ENCODE data around the gene PLSCR1. TPM values are rescaled to one million over a fixed set of nuclear protein-coding genes. Genes with fewer than 3 reads are reported as not detected.

Gene PLSCR1, protein sequence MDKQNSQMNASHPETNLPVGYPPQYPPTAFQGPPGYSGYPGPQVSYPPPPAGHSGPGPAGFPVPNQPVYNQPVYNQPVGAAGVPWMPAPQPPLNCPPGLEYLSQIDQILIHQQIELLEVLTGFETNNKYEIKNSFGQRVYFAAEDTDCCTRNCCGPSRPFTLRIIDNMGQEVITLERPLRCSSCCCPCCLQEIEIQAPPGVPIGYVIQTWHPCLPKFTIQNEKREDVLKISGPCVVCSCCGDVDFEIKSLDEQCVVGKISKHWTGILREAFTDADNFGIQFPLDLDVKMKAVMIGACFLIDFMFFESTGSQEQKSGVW
- 48.9 and 54.8 TPM in 2 replicates for total RNA-seq (2021)
- long read RNA-seq, transcript PLSCR1-214 (8 exons, 1,443 nt): minor isoform, 10 of 240 reads
- long read RNA-seq, transcript PLSCR1-201 (9 exons, 2,233 nt): major isoform, 156 of 240 reads
- long read RNA-seq, transcript PLSCR1-202 (8 exons, 996 nt): minor isoform, 11 of 240 reads
- long read RNA-seq, transcript PLSCR1-206 (4 exons, 1,257 nt): minor isoform, 21 of 240 reads
- long read RNA-seq, partial matches to known transcripts: 13 of 240 reads
- long read RNA-seq, other reads (novel, unspliced or antisense): 22 of 240 reads

DNA sequence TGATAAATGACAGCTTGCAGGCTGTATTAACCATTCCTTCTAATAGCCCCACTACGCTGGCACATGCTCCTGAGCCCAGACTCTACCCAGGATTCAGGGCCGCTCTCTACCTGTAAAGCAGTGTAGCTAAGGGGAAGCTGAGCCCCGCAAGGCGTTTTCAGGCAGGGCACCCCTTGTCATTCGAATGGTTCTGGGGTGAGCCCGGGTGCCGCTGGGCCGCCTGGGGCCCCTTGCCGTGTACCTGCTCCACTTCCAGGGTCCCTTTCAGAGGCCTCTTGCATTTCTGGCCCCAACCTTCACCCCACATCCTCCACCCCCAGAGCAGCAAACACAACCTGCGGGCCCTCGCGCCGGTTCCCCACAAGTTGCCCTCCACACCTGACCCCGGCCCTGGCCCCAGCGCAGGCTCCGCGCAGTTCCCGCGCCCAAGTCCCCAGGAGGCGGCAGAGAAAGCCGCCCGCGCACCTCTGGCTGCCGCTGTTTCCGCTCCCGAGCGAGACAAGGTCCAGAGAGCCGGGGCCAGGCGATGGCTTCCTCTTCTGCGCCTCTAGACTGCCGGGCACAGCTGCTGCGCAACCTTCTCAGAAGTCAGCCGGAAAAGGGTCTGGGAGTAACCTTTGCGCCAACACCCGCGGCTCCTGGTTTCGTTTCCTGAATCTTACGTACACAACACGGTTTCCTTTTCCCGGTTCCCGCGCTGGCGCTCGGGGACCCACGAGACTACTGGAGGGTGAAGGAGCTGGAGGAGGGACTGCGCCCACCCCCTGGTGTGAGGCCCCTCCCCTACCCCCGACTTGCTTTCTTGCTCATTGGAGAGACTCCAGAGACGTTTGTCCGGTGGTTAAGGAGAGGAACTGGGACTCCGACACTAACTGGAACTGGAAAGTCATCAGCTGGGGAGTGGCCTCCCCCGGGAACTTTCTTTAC, at the start of gene PLSCR1:
Gene PLSCR1, minus strand, starts transcription at position 606 of the 927 bp plus-strand sequence. CDS start 8,055 bp downstream, outside the sequence.
- Histone ChIP-seq H3K4me2 (ENCODE audit: insufficient read depth, insufficient read length, low read length) (peak within 1 kb of the TSS; percentile 58), H3K23me2 (ENCODE audit: insufficient read length, low read depth, low read length, poor library complexity, severe bottlenecking) (peaks cover 13% of the 10 kb centered on the region), H2BK5ac (ENCODE audit: insufficient read length, low read length) (no peak within 1 kb of the TSS), H3K23ac (ENCODE audit: insufficient read length, low read depth, low read length) (no peak within 1 kb of the TSS), H3K14ac (ENCODE audit: insufficient read depth, low read length) (peak within 1 kb of the TSS; percentile 93), H4K91ac (ENCODE audit: insufficient read length, low read depth, low read length) (no peak within 1 kb of the TSS), H3K9me3 (ENCODE audit: control insufficient read depth, low read depth, low read length) (no peaks in the 10 kb centered on the region), H3T11ph (ENCODE audit: low read length) (no peak within 1 kb of the TSS), H3K56ac (ENCODE audit: insufficient read length, low read depth, low read length) (no peak within 1 kb of the TSS), H4K8ac (replicated peaks; ENCODE audit: insufficient read length, low read depth, low read length) (no peak within 1 kb of the TSS), H3K18ac (ENCODE audit: insufficient read length, low read depth, low read length) (peak within 1 kb of the TSS; percentile 78), H4K5ac (ENCODE audit: insufficient read length, low read depth, low read length) (no peak within 1 kb of the TSS), H3K27ac (ENCODE audit: insufficient read length, low read depth, low read length) (no peak within 1 kb of the TSS), H2BK15ac (ENCODE audit: low read depth, low read length) (peak within 1 kb of the TSS; percentile 42; the same call in 1 of the 2 replicates), H2BK12ac (ENCODE audit: insufficient read length, low read depth, low read length) (no peak within 1 kb of the TSS), H2BK120ac (ENCODE audit: low read depth, low read length, poor library complexity, severe bottlenecking) (no peak within 1 kb of the TSS), H3K9ac (ENCODE audit: extremely low read depth, insufficient read length, low read length) (peak within 1 kb of the TSS; percentile 83), H3K27me3 (ENCODE audit: insufficient read depth, low read length) (no peaks in the 10 kb centered on the region), H2BK20ac (ENCODE audit: low read depth, low read length, poor library complexity, severe bottlenecking) (no peak within 1 kb of the TSS), H3K79me2 (ENCODE audit: insufficient read depth, low read length) (peaks cover 5% of the 10 kb centered on the region; the same call in 1 of the 2 replicates), H4K20me1 (ENCODE audit: control insufficient read depth, insufficient read depth, insufficient read length) (no peaks in the 10 kb centered on the region), H2AFZ (ENCODE audit: low read length) (peak within 1 kb of the TSS; percentile 98), H3K4me1 (ENCODE audit: insufficient read depth, low read length) (0 out of 2 replicates have a peak, but pooled peaks cover 3% of the 10 kb centered on the region), H2AK5ac (ENCODE audit: insufficient read length, low read length) (no peak within 1 kb of the TSS), H3K79me1 (ENCODE audit: insufficient read depth, low read depth, low read length, poor library complexity, severe bottlenecking) (no peaks in the 10 kb centered on the region), H3K4ac (ENCODE audit: low read depth, low read length) (no peak within 1 kb of the TSS)
- WGBS (ENCODE audit: extremely low coverage, insufficient read length, low lambda C conversion rate): no CpG with 5 or more reads among the region's 51 CpGs
- DNase-seq: peak; percentile 94
- H3K36me3 Mint-ChIP-seq (ENCODE audit: insufficient read depth in 1 of 3, low read depth in 3 of 3): peaks cover 16 to 26% (median 25%) of the 10 kb centered on the region in 3 experiments
- H3K9me3 Mint-ChIP-seq: peaks cover 5 to 15% of the 10 kb centered on the region in 2 experiments
- H3K4me1 Mint-ChIP-seq: peaks cover 28 to 35% of the 10 kb centered on the region in 2 experiments
- H3K4me3 Mint-ChIP-seq: peak within 1 kb of the TSS; percentile 87 to 90
- TF ChIP-seq, protein P1, sequence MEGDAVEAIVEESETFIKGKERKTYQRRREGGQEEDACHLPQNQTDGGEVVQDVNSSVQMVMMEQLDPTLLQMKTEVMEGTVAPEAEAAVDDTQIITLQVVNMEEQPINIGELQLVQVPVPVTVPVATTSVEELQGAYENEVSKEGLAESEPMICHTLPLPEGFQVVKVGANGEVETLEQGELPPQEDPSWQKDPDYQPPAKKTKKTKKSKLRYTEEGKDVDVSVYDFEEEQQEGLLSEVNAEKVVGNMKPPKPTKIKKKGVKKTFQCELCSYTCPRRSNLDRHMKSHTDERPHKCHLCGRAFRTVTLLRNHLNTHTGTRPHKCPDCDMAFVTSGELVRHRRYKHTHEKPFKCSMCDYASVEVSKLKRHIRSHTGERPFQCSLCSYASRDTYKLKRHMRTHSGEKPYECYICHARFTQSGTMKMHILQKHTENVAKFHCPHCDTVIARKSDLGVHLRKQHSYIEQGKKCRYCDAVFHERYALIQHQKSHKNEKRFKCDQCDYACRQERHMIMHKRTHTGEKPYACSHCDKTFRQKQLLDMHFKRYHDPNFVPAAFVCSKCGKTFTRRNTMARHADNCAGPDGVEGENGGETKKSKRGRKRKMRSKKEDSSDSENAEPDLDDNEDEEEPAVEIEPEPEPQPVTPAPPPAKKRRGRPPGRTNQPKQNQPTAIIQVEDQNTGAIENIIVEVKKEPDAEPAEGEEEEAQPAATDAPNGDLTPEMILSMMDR (conservative IDR thresholded peaks at IDR 0.05): no peak
- peak within 1 kb of the TSS; percentile 47 to 95 (median 86); a peak in 6 of 7 replicates for H3K27ac Mint-ChIP-seq
- no peaks in the 10 kb centered on the region; the same call in 1 of the 2 replicates for H3K27me3 Mint-ChIP-seq (ENCODE audit: low read depth)

All from H9 (cell line).